HL-60 (cell line): Measurements from ENCODE around the gene CBX8.

Source experiments
- DNase-seq, 2 experiments: peaks; one replicate each; pipeline ENCODE4 v3.0.0-alpha.2; 2010 to 2020; ENCODE audit warnings: low read depth in 1 of 2, low spot score in 1 of 2
- H3K27ac ChIP-seq: fragments of 250-450 bp; sonication (Bioruptor Pico); replicated peaks from 2 replicates; pipeline ENCODE4 v1.5.1; 2020; ENCODE audit warnings: mild to moderate bottlenecking, moderate library complexity
- H3K27me3 ChIP-seq: fragments of 250-450 bp; sonication (Bioruptor Pico); 2 replicates; pipeline ENCODE4 v1.5.1; 2021; ENCODE audit warnings: mild to moderate bottlenecking, moderate library complexity; ENCODE audit not compliant: insufficient read depth, poor library complexity, severe bottlenecking
- H3K4me3 ChIP-seq: replicated peaks from 2 replicates; pipeline ENCODE4 v1.5.1; 2011; ENCODE audit warnings: mild to moderate bottlenecking, control low read depth, low read length; ENCODE audit not compliant: insufficient read depth
- CTCF ChIP-seq: IDR thresholded peaks from one replicate; pipeline ENCODE4 v1.5.1; 2011; ENCODE audit warnings: low read length, control low read depth, inconsistent platforms; ENCODE audit not compliant: insufficient read depth
- GABPA ChIP-seq: IDR thresholded peaks from 2 replicates; pipeline ENCODE4 v1.6.1; 2012; ENCODE audit warnings: low read depth
- POLR2AphosphoS5 ChIP-seq: IDR thresholded peaks from 2 replicates; pipeline ENCODE4 v1.6.1; 2012; ENCODE audit warnings: low read depth
- REST ChIP-seq: IDR thresholded peaks from 2 replicates; pipeline ENCODE4 v1.6.1; 2012; ENCODE audit warnings: low read depth; ENCODE audit not compliant: insufficient replicate concordance
- SPI1 ChIP-seq: IDR thresholded peaks from 2 replicates; pipeline ENCODE4 v1.6.1; 2012; ENCODE audit warnings: low read depth, mild to moderate bottlenecking, borderline replicate concordance

CBX8 gene

GRCh38 chr17:79803997-79804855, 7.3 kb upstream of the CBX8 start:
- H3K4me3 ChIP-seq, result peak overlapping the region; percentile 25; the same call in 1 of the 2 replicates
- H3K27me3 ChIP-seq, result peaks cover 88% of the 10 kb centered on the region
- DNase-seq, result peak; percentile 60 to 61
- no peak overlapping the region for H3K27ac ChIP-seq
- TF ChIP-seq SPI1 (peak; percentile 64), GABPA (peak; percentile 50), POLR2AphosphoS5 (no peak)

GRCh38 chr17:79803421-79803996, 6.6 kb upstream of the CBX8 start:
- peaks cover 88% of the 10 kb centered on the region for H3K27me3 ChIP-seq

GRCh38 chr17:79802736-79803420, 6.0 kb upstream of the CBX8 start:
- Histone ChIP-seq H3K27ac (no peak overlapping the region), H3K27me3 (peaks cover 90% of the 10 kb centered on the region), H3K4me3 (no peak overlapping the region)
- no peak for DNase-seq
- TF ChIP-seq CTCF (no peak), REST (no peak), SPI1 (no peak), POLR2AphosphoS5 (no peak), GABPA (no peak)

More at GRCh38 chr17:79803421-79803996, 6.6 kb upstream of the CBX8 start:
- no peak overlapping the region for H3K27ac ChIP-seq
- no peak for TF ChIP-seq REST
- no peak for TF ChIP-seq GABPA
- peak; percentile 43; the same call in 1 of the 2 replicates for TF ChIP-seq SPI1
- no peak for TF ChIP-seq POLR2AphosphoS5
- H3K4me3 ChIP-seq, result no peak overlapping the region
- peak in 1 of 2 experiments; percentile 47 for DNase-seq

- TF ChIP-seq REST (no peak), GABPA (no peak), SPI1 (no peak), CTCF (no peak), POLR2AphosphoS5 (no peak)
- H3K27me3 ChIP-seq, result peaks cover 84% of the 10 kb centered on the region
- no peak overlapping the region for H3K27ac ChIP-seq
- DNase-seq, result no peak
- H3K4me3 ChIP-seq, result no peak overlapping the region
Observed at GRCh38 chr17:79802039-79802735, 5.3 kb upstream of the CBX8 start.
